Glutamatergic neuron (in vitro differentiated cells): ENCODE data around the gene NSFL1C. TPM values are rescaled to one million over a fixed set of nuclear protein-coding genes. Genes with fewer than 3 reads are reported as not detected.
A peak's percentile ranks its signal among the peaks of the same experiment; 100 is the strongest.

Source experiments
- DNase-seq: peaks from one replicate; pipeline ENCODE4 v3.0.0; 2022
- H3K27ac Mint-ChIP-seq: one replicate; pipeline ENCODE4 v1.8.0; 2020; ENCODE audit warnings: mild to moderate bottlenecking, mixed read lengths, inconsistent platforms; ENCODE audit not compliant: unreplicated experiment
- H3K27me3 Mint-ChIP-seq: one replicate; pipeline ENCODE4 v1.8.0; 2020; ENCODE audit warnings: mild to moderate bottlenecking, moderate library complexity, mixed read lengths, inconsistent platforms; ENCODE audit not compliant: unreplicated experiment
- H3K36me3 Mint-ChIP-seq: one replicate; pipeline ENCODE4 v1.8.0; 2020; ENCODE audit warnings: mild to moderate bottlenecking, mixed read lengths, inconsistent platforms; ENCODE audit not compliant: unreplicated experiment
- H3K4me1 Mint-ChIP-seq: one replicate; pipeline ENCODE4 v1.8.0; 2020; ENCODE audit warnings: mild to moderate bottlenecking, low read depth, mixed read lengths, inconsistent platforms; ENCODE audit not compliant: unreplicated experiment
- H3K4me3 Mint-ChIP-seq: one replicate; pipeline ENCODE4 v1.8.0; 2020; ENCODE audit warnings: mild to moderate bottlenecking, mixed read lengths, inconsistent platforms; ENCODE audit not compliant: unreplicated experiment
- H3K9me3 Mint-ChIP-seq: one replicate; pipeline ENCODE4 v1.8.0; 2020; ENCODE audit warnings: mild to moderate bottlenecking, moderate library complexity, mixed read lengths, inconsistent platforms; ENCODE audit not compliant: unreplicated experiment
- total RNA-seq: library from RNA; stranded (reverse); fragmentation: NEBNext Ultra II Directional; extraction: Animal tissue kit (Norgen Biotek cat#: 25700); gene quantifications from one replicate; pipeline ENCODE4 v1.2.1, GENCODE V29; 2021; ENCODE audit not compliant: unreplicated experiment
- TF ChIP-seq, protein P1 (sequence below): fragments of 200-600 bp; sonication (generic); IDR thresholded peaks from one replicate; pipeline ENCODE4 v1.5.0; 2021; ENCODE audit not compliant: partially characterized antibody, unreplicated experiment

The NSFL1C gene
- total RNA-seq, 1 donor from 2014 or later, result 71.4 TPM

DNA sequence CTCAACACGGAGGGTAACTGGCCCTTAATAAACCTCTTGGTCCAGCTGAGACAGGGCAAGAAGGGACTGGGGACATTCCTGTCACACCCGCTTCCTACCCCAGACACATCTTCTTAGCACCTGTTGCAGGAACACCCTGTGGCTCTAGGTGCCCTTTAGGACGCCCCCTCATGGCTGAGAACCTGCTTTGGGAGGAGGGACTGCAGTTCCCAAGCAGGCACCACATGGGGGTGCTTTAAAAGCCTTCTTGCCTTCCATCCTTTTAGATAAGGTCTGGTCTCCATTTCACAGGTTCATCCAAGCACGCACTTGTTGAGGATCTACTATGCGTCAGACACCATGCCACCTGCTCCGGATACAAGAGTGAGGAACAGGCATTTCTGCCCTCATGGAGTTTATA, 26.6 kb downstream of the NSFL1C start:
- peaks cover 3% of the 10 kb centered on the region for H3K27me3 Mint-ChIP-seq
- no peak overlapping the region for H3K4me3 Mint-ChIP-seq
- peaks cover 3% of the 10 kb centered on the region for H3K9me3 Mint-ChIP-seq
- no peak for DNase-seq
- TF ChIP-seq, protein P1, sequence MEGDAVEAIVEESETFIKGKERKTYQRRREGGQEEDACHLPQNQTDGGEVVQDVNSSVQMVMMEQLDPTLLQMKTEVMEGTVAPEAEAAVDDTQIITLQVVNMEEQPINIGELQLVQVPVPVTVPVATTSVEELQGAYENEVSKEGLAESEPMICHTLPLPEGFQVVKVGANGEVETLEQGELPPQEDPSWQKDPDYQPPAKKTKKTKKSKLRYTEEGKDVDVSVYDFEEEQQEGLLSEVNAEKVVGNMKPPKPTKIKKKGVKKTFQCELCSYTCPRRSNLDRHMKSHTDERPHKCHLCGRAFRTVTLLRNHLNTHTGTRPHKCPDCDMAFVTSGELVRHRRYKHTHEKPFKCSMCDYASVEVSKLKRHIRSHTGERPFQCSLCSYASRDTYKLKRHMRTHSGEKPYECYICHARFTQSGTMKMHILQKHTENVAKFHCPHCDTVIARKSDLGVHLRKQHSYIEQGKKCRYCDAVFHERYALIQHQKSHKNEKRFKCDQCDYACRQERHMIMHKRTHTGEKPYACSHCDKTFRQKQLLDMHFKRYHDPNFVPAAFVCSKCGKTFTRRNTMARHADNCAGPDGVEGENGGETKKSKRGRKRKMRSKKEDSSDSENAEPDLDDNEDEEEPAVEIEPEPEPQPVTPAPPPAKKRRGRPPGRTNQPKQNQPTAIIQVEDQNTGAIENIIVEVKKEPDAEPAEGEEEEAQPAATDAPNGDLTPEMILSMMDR, result no peak
- no peaks in the 10 kb centered on the region for H3K4me1 Mint-ChIP-seq
- peaks cover 13% of the 10 kb centered on the region for H3K36me3 Mint-ChIP-seq
- no peak overlapping the region for H3K27ac Mint-ChIP-seq

DNA sequence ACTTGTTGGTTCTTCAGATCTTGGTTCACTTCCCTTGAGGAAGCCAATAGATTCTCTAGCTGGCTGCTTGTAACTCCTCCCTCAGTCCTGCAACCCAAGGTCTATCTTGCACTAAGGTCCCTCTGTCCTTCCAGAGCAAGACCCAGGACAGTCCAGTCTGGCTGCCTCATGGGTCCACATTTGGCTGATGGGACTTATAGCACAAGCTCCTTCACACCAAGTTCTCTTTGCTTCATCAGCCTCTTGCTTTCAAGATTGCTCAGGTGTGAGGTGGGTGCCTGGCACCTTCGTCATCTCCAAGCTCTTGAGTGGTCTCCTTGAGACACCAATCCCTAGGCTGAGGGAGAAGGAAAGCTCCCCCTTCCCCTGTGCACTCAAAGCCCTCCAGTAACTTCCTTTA, 28.3 kb downstream of the NSFL1C start:
- Mint-ChIP-seq H3K4me1 (no peaks in the 10 kb centered on the region), H3K4me3 (no peak overlapping the region), H3K36me3 (peaks cover 13% of the 10 kb centered on the region), H3K9me3 (peaks cover 3% of the 10 kb centered on the region), H3K27me3 (peaks cover 3% of the 10 kb centered on the region), H3K27ac (no peak overlapping the region)
- DNase-seq, result no peak
- TF ChIP-seq, protein P1, result no peak

DNA sequence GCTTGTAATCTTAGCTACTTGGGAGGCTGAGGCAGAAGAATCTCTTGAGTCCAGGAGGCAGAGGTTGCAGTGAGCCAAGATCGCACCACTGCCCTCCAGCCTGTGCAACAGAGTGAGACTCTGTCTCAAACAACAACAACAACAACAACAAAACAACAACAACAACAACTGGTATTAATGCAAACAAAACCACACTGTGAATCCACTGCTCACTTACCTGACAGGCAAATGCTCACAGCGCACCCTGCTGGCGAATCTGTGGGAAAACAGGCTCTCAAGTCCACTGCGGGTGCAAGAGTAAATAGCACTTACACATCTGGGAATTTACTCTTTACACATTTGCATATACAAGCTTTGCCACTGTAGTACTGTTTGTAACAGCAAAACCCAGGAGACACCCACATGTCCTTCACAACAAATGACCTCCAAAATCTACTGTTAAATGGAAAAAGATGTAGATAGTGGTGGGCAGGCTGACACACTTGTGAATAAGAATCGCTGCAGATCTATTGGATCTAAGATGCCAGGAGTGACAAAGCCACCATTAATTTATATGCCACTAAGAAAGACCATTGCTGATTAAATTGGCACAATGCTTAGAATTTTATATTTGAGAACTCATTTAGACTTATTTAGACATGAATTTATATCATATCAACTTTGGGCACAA, 29.3 kb downstream of the NSFL1C start:
- H3K27me3 Mint-ChIP-seq, result peaks cover 3% of the 10 kb centered on the region
- no peaks in the 10 kb centered on the region for H3K4me1 Mint-ChIP-seq
- peak; percentile 83 for DNase-seq
- TF ChIP-seq, protein P1, result peak; percentile 89
- H3K4me3 Mint-ChIP-seq, result no peak overlapping the region
- peaks cover 3% of the 10 kb centered on the region for H3K9me3 Mint-ChIP-seq
- peaks cover 9% of the 10 kb centered on the region for H3K36me3 Mint-ChIP-seq
- no peak overlapping the region for H3K27ac Mint-ChIP-seq

DNA sequence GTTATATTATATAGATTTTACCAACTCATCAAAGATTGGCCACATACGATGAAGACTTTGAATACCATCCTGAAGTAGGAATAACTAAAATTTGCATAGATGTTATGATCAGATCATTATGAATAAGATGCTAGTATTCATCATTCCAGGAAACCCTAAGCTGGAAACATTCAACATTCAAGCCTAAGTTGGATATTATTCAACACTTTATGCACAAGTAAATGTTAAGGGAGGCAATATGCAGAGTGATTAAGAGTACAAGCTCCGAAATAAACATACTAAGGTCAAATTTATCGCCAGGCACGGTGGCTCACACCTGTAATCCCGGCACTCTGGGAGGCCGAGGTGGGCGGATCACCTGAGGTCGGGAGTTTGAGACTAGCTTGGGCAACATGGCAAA, 30.4 kb downstream of the NSFL1C start:
- Mint-ChIP-seq H3K4me3 (no peak overlapping the region), H3K9me3 (no peaks in the 10 kb centered on the region), H3K4me1 (no peaks in the 10 kb centered on the region), H3K27me3 (peaks cover 3% of the 10 kb centered on the region), H3K36me3 (peaks cover 5% of the 10 kb centered on the region), H3K27ac (no peak overlapping the region)
- DNase-seq, result no peak
- TF ChIP-seq, protein P1, result no peak

DNA sequence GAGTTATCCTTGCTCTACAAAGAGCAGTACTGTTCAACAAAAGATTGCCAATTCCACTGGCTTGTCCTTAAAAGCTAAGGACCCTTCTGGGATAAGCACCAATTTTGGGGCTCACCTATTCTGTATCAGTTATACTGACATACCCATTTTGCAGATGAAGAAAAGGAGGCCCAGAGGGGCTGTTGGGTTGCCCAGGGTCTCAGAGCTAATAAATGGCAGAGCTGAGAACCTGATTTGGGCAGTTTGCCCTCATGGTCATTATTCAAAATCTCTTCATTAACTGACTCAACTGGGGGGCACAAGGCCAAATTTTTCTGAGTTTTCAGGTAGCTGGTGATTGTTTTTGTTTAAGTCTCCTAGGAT, 31.3 kb downstream of the NSFL1C start:
- no peak for DNase-seq
- TF ChIP-seq, protein P1, result no peak
- H3K27ac Mint-ChIP-seq, result no peak overlapping the region
- H3K27me3 Mint-ChIP-seq, result peaks cover 3% of the 10 kb centered on the region
- peaks cover 5% of the 10 kb centered on the region for H3K36me3 Mint-ChIP-seq
- no peaks in the 10 kb centered on the region for H3K9me3 Mint-ChIP-seq
- H3K4me1 Mint-ChIP-seq, result no peaks in the 10 kb centered on the region
- H3K4me3 Mint-ChIP-seq, result no peak overlapping the region
